ENCODE results near the gene KIAA1549. TPM values are rescaled to one million over a fixed set of nuclear protein-coding genes. Genes with fewer than 3 reads are reported as not detected.

The KIAA1549 gene
- total and polyA plus RNA-seq, 9 of the 15 experiments (the other 6 are each of a cell fraction or from before 2014, with no cell fraction given): 0.01 to 0.29 (median 0.07) TPM

DNA sequence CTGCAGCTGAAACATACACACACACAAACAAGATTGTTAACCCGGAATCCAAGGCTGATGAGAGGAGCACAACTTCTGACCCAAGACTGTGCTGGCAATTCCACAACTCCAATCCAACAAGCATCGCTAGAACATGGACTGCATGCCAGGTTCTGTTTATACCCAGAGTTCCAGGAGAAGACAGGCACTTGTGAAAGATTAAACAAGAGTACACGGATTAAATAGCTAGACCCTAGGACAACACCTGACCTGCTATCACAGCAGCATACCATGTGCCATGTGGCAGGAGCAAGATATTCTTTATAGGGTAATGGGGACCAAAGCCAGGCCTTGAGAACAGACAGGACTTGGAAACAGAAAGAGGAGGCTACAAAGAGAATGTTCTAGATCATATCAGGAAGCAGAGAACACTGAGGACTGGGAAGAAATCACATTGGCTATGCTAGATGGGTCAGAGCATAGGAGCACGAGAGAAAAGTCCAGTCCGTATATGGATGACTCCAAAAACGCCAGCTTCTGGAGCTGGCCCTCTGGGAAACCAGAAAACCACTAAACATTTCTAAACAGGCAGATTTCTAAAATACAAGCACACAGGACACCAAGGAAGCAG, 99.5 kb downstream of the KIAA1549 start:
- no peak overlapping the region for H3K27ac ChIP-seq (ENCODE audit: extremely low read depth, low read depth, low read length)
- H3K27me3 ChIP-seq (ENCODE audit: control insufficient read depth in 2 of 2, insufficient read depth in 2 of 2, low read length in 2 of 2): peaks cover 38 to 57% of the 10 kb centered on the region in 2 experiments
- no peaks in the 10 kb centered on the region for H3K36me3 ChIP-seq (ENCODE audit: control insufficient read depth, insufficient read depth, low read length)
- ChIA-PET POLR2A (no interaction called here), CTCF (ENCODE audit: low intra/inter-chr PET ratio) (no interaction called here)
- no peak overlapping the region for H3K4me2 ChIP-seq (ENCODE audit: insufficient read depth, low read length)
- no peak for FAIRE-seq
- intact Hi-C loops (cut with micrococcal nuclease) (loop anchor here (10.0 kb wide), 1 partner anchor 133 kb away; no protein-coding TSS in a partner anchor), in situ Hi-C loops (cut with MboI) (no loop called here)
- no peak for ATAC-seq
- TF ChIP-seq NBN (IDR thresholded peaks at IDR 0.05; ENCODE audit: low read depth) (no peak), ZBTB1 (CRISPR knock-in tag; IDR thresholded peaks at IDR 0.05; ENCODE audit: borderline replicate concordance, low read depth) (no peak), MTA2 (IDR thresholded peaks at IDR 0.05; ENCODE audit: low read depth) (no peak), ZNF175 (CRISPR knock-in tag; IDR thresholded peaks at IDR 0.05; ENCODE audit: low read depth) (no peak), IFI16 (CRISPR knock-in tag; IDR thresholded peaks at IDR 0.05) (no peak), MXI1 (IDR thresholded peaks at IDR 0.05; ENCODE audit: low read depth, low read length) (no peak), RBM39 (optimal IDR thresholded peaks at IDR 0.05; ENCODE audit: low read depth, low read length) (no peak)
- TF ChIP-seq, protein P1, sequence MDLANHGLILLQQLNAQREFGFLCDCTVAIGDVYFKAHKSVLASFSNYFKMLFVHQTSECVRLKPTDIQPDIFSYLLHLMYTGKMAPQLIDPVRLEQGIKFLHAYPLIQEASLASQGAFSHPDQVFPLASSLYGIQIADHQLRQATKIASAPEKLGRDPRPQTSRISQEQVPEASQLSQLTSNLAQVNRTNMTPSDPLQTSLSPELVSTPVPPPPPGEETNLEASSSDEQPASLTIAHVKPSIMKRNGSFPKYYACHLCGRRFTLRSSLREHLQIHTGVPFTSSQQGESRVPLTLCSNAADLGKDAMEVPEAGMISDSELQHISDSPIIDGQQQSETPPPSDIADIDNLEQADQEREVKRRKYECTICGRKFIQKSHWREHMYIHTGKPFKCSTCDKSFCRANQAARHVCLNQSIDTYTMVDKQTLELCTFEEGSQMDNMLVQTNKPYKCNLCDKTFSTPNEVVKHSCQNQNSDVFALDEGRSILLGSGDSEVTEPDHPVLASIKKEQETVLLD (IDR thresholded peaks at IDR 0.05): no peak
- no peaks in the 10 kb centered on the region for H3K9me3 ChIP-seq (replicated peaks; ENCODE audit: control insufficient read depth, insufficient read depth, low read depth, low read length)
- H2AFZ ChIP-seq (ENCODE audit: low read depth, low read length): no peak overlapping the region
- no peak for DNase-seq (ENCODE audit: extremely low read depth in 1 of 4, low spot score in 3 of 4)
- BruUV-seq (replicated peaks): no TSS peak
- H3K9ac ChIP-seq (ENCODE audit: insufficient read depth in 1 of 2, low read depth in 2 of 2, low read length in 2 of 2): no peak overlapping the region
- H4K20me1 ChIP-seq (replicated peaks; ENCODE audit: control insufficient read depth, insufficient read depth, low read length): no peaks in the 10 kb centered on the region
- no peaks in the 10 kb centered on the region for H3K79me2 ChIP-seq (ENCODE audit: control insufficient read depth, insufficient read depth, low read length)
- no peak overlapping the region for H3K4me3 ChIP-seq
- no peaks in the 10 kb centered on the region for H3K4me1 ChIP-seq (replicated peaks in 1 of 2; ENCODE audit: control insufficient read depth in 2 of 2, insufficient read depth in 2 of 2, low read length in 2 of 2)
- 2% methylated on average over 6 of the region's 6 CpGs for WGBS (ENCODE audit: insufficient coverage, low coverage, missing lambda C conversion rate)
- H3K9me1 ChIP-seq (ENCODE audit: control insufficient read depth, insufficient read depth, low read length): peaks cover 3% of the 10 kb centered on the region
